ENCODE data around the gene IL32. TPM values are rescaled to one million over a fixed set of nuclear protein-coding genes. Genes with fewer than 3 reads are reported as not detected.

Gene IL32
- total RNA-seq, 1 experiment from 2014 or later: 89.0 TPM

DNA sequence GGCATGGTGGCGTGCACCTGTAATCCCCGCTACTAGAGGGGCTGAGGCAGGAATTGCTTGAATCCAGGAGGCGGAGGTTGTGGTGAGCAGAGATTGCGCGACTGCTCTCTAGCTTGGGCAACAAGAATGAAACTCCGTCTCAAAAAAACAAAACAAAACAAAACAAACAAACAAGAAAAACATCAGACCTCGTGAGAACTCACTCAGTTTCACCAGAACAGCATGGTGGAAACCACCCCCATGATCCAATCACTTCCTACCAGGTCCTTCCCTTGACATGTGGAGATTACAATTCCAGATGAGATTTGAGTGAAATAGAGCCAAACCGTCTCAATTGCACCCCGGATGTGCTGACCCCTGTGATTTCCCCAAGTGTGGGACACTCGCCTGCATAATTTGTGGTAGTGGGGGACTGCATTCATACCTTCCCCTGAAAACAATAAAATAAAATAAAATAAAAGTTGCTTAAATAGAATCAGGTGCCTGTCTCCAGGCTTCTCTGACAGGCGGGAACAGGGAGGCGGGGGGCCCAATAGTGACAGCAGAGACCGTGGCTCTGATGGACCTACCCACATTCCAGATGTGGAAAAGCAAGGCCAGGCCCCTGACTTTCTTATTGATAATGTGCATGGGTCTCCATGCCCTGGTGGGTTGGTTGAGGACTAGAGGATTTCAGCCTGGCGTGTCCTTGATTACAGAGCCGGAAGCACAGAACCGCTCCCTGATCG, 20.6 kb downstream of the IL32 start:
- no peak for DNase-seq
- Mint-ChIP-seq H3K27ac (ENCODE audit: unreplicated experiment) (no peak overlapping the region), H3K9me3 (ENCODE audit: low read depth, unreplicated experiment) (no peaks in the 10 kb centered on the region), H3K36me3 (ENCODE audit: insufficient read depth, unreplicated experiment) (no peaks in the 10 kb centered on the region), H3K4me1 (ENCODE audit: low read depth, unreplicated experiment) (no peaks in the 10 kb centered on the region), H3K27me3 (ENCODE audit: unreplicated experiment) (peaks cover 45% of the 10 kb centered on the region), H3K4me3 (ENCODE audit: low read depth, unreplicated experiment) (no peak overlapping the region)
- TF ChIP-seq, protein P1, sequence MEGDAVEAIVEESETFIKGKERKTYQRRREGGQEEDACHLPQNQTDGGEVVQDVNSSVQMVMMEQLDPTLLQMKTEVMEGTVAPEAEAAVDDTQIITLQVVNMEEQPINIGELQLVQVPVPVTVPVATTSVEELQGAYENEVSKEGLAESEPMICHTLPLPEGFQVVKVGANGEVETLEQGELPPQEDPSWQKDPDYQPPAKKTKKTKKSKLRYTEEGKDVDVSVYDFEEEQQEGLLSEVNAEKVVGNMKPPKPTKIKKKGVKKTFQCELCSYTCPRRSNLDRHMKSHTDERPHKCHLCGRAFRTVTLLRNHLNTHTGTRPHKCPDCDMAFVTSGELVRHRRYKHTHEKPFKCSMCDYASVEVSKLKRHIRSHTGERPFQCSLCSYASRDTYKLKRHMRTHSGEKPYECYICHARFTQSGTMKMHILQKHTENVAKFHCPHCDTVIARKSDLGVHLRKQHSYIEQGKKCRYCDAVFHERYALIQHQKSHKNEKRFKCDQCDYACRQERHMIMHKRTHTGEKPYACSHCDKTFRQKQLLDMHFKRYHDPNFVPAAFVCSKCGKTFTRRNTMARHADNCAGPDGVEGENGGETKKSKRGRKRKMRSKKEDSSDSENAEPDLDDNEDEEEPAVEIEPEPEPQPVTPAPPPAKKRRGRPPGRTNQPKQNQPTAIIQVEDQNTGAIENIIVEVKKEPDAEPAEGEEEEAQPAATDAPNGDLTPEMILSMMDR (IDR thresholded peaks at IDR 0.05; ENCODE audit: unreplicated experiment): no peak
- intact Hi-C loops (cut with micrococcal nuclease; ENCODE audit: unreplicated experiment): no loop called here
- no TSS peak for BruUV-seq (replicated peaks)
- CTCF ChIA-PET: no interaction called here

- Mint-ChIP-seq H3K27me3 (ENCODE audit: unreplicated experiment) (peaks cover 47% of the 10 kb centered on the region), H3K27ac (ENCODE audit: unreplicated experiment) (no peak overlapping the region), H3K4me1 (ENCODE audit: low read depth, unreplicated experiment) (no peaks in the 10 kb centered on the region), H3K4me3 (ENCODE audit: low read depth, unreplicated experiment) (no peak overlapping the region), H3K9me3 (ENCODE audit: low read depth, unreplicated experiment) (no peaks in the 10 kb centered on the region), H3K36me3 (ENCODE audit: insufficient read depth, unreplicated experiment) (no peaks in the 10 kb centered on the region)
- no TSS peak for BruUV-seq (replicated peaks)
- intact Hi-C loops (cut with micrococcal nuclease; ENCODE audit: unreplicated experiment): no loop called here
- DNase-seq: no peak
- CTCF ChIA-PET: interaction anchor here (0.5 to 1.1 kb wide), 2 partner anchors 9 to 1214 kb away, joined by 3 read pairs; no protein-coding TSS in a partner anchor
- TF ChIP-seq, protein P1 (IDR thresholded peaks at IDR 0.05; ENCODE audit: unreplicated experiment): no peak
Observed at GRCh38 chr16:3086596-3087242, 21.3 kb downstream of the IL32 start.

GRCh38 chr16:3087243-3088235, 22.1 kb downstream of the IL32 start:
- CTCF ChIA-PET: interaction anchor here (1.1 kb wide), 1 partner anchor 8 kb away, joined by 3 read pairs; no protein-coding TSS in a partner anchor
- no peaks in the 10 kb centered on the region for H3K9me3 Mint-ChIP-seq (ENCODE audit: low read depth, unreplicated experiment)
- H3K27ac Mint-ChIP-seq (ENCODE audit: unreplicated experiment): no peak overlapping the region
- H3K36me3 Mint-ChIP-seq (ENCODE audit: insufficient read depth, unreplicated experiment): no peaks in the 10 kb centered on the region
- H3K27me3 Mint-ChIP-seq (ENCODE audit: unreplicated experiment): peaks cover 56% of the 10 kb centered on the region
- TF ChIP-seq, protein P1 (IDR thresholded peaks at IDR 0.05; ENCODE audit: unreplicated experiment): no peak
- H3K4me3 Mint-ChIP-seq (ENCODE audit: low read depth, unreplicated experiment): no peak overlapping the region
- no TSS peak for BruUV-seq (replicated peaks)
- intact Hi-C loops (cut with micrococcal nuclease; ENCODE audit: unreplicated experiment): no loop called here
- no peak for DNase-seq
- no peaks in the 10 kb centered on the region for H3K4me1 Mint-ChIP-seq (ENCODE audit: low read depth, unreplicated experiment)

DNA sequence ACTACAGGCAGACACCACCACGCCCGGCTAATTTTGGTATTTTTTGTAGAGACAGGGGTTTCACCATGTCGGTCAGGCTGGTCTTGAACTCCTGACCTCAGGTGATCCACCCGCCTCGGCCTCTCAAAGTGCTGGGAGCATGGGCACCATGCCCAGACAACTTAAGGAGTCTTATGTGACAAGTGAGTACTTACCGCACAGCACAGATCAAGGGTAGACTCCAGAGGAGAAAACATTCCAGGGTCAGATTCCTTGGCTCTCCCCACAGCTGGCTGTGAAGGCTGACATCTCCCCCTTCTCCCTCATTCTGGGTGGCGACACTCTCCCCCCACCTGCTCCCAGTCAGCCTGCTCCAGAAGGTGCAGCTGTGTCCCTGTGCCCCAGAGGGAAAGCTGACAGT, 23.0 kb downstream of the IL32 start:
- BruUV-seq (replicated peaks): no TSS peak
- no peaks in the 10 kb centered on the region for H3K4me1 Mint-ChIP-seq (ENCODE audit: low read depth, unreplicated experiment)
- peaks cover 59% of the 10 kb centered on the region for H3K27me3 Mint-ChIP-seq (ENCODE audit: unreplicated experiment)
- CTCF ChIA-PET: interaction anchor here (0.6 kb wide), 1 partner anchor 752 kb away, joined by 6 read pairs; no protein-coding TSS in a partner anchor
- no peak overlapping the region for H3K4me3 Mint-ChIP-seq (ENCODE audit: low read depth, unreplicated experiment)
- H3K36me3 Mint-ChIP-seq (ENCODE audit: insufficient read depth, unreplicated experiment): no peaks in the 10 kb centered on the region
- no peak for DNase-seq
- intact Hi-C loops (cut with micrococcal nuclease; ENCODE audit: unreplicated experiment): no loop called here
- H3K9me3 Mint-ChIP-seq (ENCODE audit: low read depth, unreplicated experiment): no peaks in the 10 kb centered on the region
- no peak overlapping the region for H3K27ac Mint-ChIP-seq (ENCODE audit: unreplicated experiment)
- TF ChIP-seq, protein P1 (IDR thresholded peaks at IDR 0.05; ENCODE audit: unreplicated experiment): no peak

All from Calu3 (cell line).